Epithelial cell of alveolus of lung (primary cell): ENCODE measurements around the gene ALKBH1. TPM values are rescaled to one million over a fixed set of nuclear protein-coding genes. Genes with fewer than 3 reads are reported as not detected.

Experiments
- total RNA-seq: library from RNA; depleted of rRNA; stranded (reverse); fragments of >200 nt; gene quantifications from 2 replicates; pipeline ENCODE4 v1.2.1, GENCODE V29; 2015

ALKBH1 gene
- total RNA-seq: 8.0 and 14.3 TPM in 2 replicates

GRCh38 chr14:77707724-77708408, at the start of gene ALKBH1, which contains the start of gene SLIRP:
Gene ALKBH1, minus strand, starts transcription at chr14:77708023. Its CDS starts 19 bp downstream, at chr14:77708004.
Gene SLIRP, plus strand, starts transcription at chr14:77708103. Its CDS starts 9 bp downstream, at chr14:77708112.

Other genes starting within 250 kb of the ALKBH1 start
- gene AHSA1, start 249.9 kb downstream of the ALKBH1 start, total RNA-seq: 92.0 and 92.2 TPM in 2 replicates
- 1.6 TPM in 1 of 2 replicates, not detected in the other for gene ISM2, start 209.2 kb downstream of the ALKBH1 start, total RNA-seq
- gene SPTLC2, start 91.4 kb downstream of the ALKBH1 start, total RNA-seq: 9.6 and 26.4 TPM in 2 replicates
- 146 and 193 TPM in 2 replicates for gene SLIRP, start 80 bp upstream of the ALKBH1 start, total RNA-seq
- 43.2 and 67.9 TPM in 2 replicates for gene SNW1, start 53.1 kb upstream of the ALKBH1 start, total RNA-seq
- gene ADCK1, start 92.1 kb upstream of the ALKBH1 start, total RNA-seq: 5.9 and 10.8 TPM in 2 replicates